Left kidney (tissue), 2 donors: ENCODE results near the gene MAN2A2. TPM values are rescaled to one million over a fixed set of nuclear protein-coding genes. Genes with fewer than 3 reads are reported as not detected.
A peak's percentile ranks its signal among the peaks of the same experiment; 100 is the strongest.
"Not testable (repeated sequence)": the region's sequence is repeated elsewhere in the genome, so short reads cannot be mapped to it uniquely, and the experiment has no call there.

Experiments
- DNase-seq: peaks from one replicate; pipeline ENCODE4 v3.0.0-alpha.2; 2013
- polyA plus RNA-seq: library from polyadenylated mRNA; unstranded; fragments of 120-200 nt; gene quantifications from one replicate; pipeline ENCODE4 v1.2.1, GENCODE V29; 2013; ENCODE audit not compliant: insufficient read length

The MAN2A2 gene
- polyA plus RNA-seq, 1 donor, result 52.7 TPM

GRCh38 chr15:90883526-90883975 lies 19.6 kb upstream of the MAN2A2 start:
- no peak for DNase-seq

- DNase-seq, result no peak
These were observed 19.0 kb upstream of the MAN2A2 start, which contains the start of gene FES for GRCh38 chr15:90883976-90884718. TSS of gene FES (plus strand) at chr15:90884504. CDS start at chr15:90885046, 542 bp downstream.

- DNase-seq, result no peak
These were observed 18.2 kb upstream of the MAN2A2 start for GRCh38 chr15:90884719-90885431.

- DNase-seq, result no peak
These were observed 17.4 kb upstream of the MAN2A2 start for GRCh38 chr15:90885432-90886290.

GRCh38 chr15:90886291-90886614 lies 16.8 kb upstream of the MAN2A2 start:
- no peak for DNase-seq

GRCh38 chr15:90887037-90887481 lies 16.0 kb upstream of the MAN2A2 start:
- DNase-seq, result no peak

GRCh38 chr15:90889313-90889730 lies 13.8 kb upstream of the MAN2A2 start:
- no peak for DNase-seq

- DNase-seq, result no peak
These were observed 13.2 kb upstream of the MAN2A2 start for GRCh38 chr15:90889736-90890456.

- DNase-seq, result no peak
These were observed 12.3 kb upstream of the MAN2A2 start for GRCh38 chr15:90890839-90891238.

GRCh38 chr15:90891346-90891949 lies 11.7 kb upstream of the MAN2A2 start:
- DNase-seq, result no peak

GRCh38 chr15:90892023-90892422 lies 11.1 kb upstream of the MAN2A2 start:
- no peak for DNase-seq

- DNase-seq, result no peak
These were observed 10.5 kb upstream of the MAN2A2 start for GRCh38 chr15:90892498-90893174.

- DNase-seq, result no peak
These were observed 9.7 kb upstream of the MAN2A2 start for GRCh38 chr15:90893175-90894090.

GRCh38 chr15:90895571-90896117 lies 7.5 kb upstream of the MAN2A2 start:
- DNase-seq, result no peak

GRCh38 chr15:90897131-90897655 lies 5.9 kb upstream of the MAN2A2 start:
- not testable (repeated sequence) for DNase-seq

- DNase-seq, result no peak
These were observed 1.7 kb upstream of the MAN2A2 start for GRCh38 chr15:90901175-90902039.

GRCh38 chr15:90902040-90902839 lies 862 bp upstream of the MAN2A2 start:
- peak; percentile 72 for DNase-seq
